Adrenal gland (tissue), 12 donors: ENCODE measurements around the gene MAPKBP1. TPM values are rescaled to one million over a fixed set of nuclear protein-coding genes. Genes with fewer than 3 reads are reported as not detected.
A peak's percentile ranks its signal among the peaks of the same experiment; 100 is the strongest.

Source experiments
- DNase-seq, 7 donors: peaks; one replicate each; pipeline ENCODE4 v3.0.0-alpha.2; 2019 to 2020
- H3K27ac ChIP-seq, 5 donors: fragments of 200-600 bp; sonication (generic) in 4 of 5; 1 replicate in 3 of 5; 2 replicates in 2 of 5; pipeline versions ENCODE4 v1.5.1 to v1.8.0; 2016 to 2020; ENCODE audit warnings: mild to moderate bottlenecking in 1 of 5
- H3K27me3 ChIP-seq: fragments of 200-600 bp; 2 replicates; pipeline ENCODE4 v1.8.0; 2021
- H3K36me3 ChIP-seq, 2 donors: fragments of 200-600 bp; replicated peaks in 1 of 2; 1 replicate in 1 of 2; 2 replicates in 1 of 2; pipeline versions ENCODE4 v1.5.1 to v1.8.0; 2018 to 2022
- H3K4me1 ChIP-seq, 2 donors: fragments of 200-600 bp; replicated peaks in 1 of 2; 1 replicate in 1 of 2; 2 replicates in 1 of 2; pipeline versions ENCODE4 v1.5.1 to v1.8.0; 2018 to 2021
- H3K4me3 ChIP-seq, 4 donors: fragments of 200-600 bp; sonication (generic) in 3 of 4; one replicate each; pipeline ENCODE4 v1.5.1; 2016 to 2018
- H3K9me3 ChIP-seq, 3 donors: fragments of 200-600 bp; sonication (generic) in 1 of 3; replicated peaks in 1 of 3; 1 replicate in 2 of 3; 2 replicates in 1 of 3; pipeline versions ENCODE4 v1.5.1 to v1.8.0; 2016 to 2021
- CTCF ChIP-seq, 6 experiments: fragments of 450-650 bp in 4 of 6; fragments of 200-600 bp in 2 of 6; sonication (generic) in 1 of 6; IDR thresholded peaks; 1 replicate in 5 of 6; 2 replicates in 1 of 6; pipeline versions ENCODE4 v1.5.1 to v1.8.0; 2016 to 2021; ENCODE audit warnings: antibody characterized with exemption in 6 of 6, mild to moderate bottlenecking in 2 of 6, moderate library complexity in 1 of 6
- POLR2A ChIP-seq, 2 donors: fragments of 450-650 bp; IDR thresholded peaks; one replicate each; pipeline ENCODE4 v1.6.1; 2017; ENCODE audit warnings: antibody characterized with exemption in 2 of 2, mild to moderate bottlenecking in 2 of 2, moderate library complexity in 1 of 2
- WGBS, 4 donors: extraction: QIAGEN DNeasy Blood & Tissue Kit in 2 of 4; methylation state at CpG; one replicate each; pipeline versions ENCODE4 v1.1.5 to v1.1.7; 2013 to 2017; 5-methylcytosine and 5-hydroxymethylcytosine counted together
- intact Hi-C, 2 donors: fragments of 100-400 bp; cut with DNase I; formaldehyde crosslinking; loops; one replicate each; pipeline versions ENCODE4 v1.14.1 to v1.15.0; 2022 to 2023
- polyA plus RNA-seq, 3 donors: library from polyadenylated mRNA; stranded (reverse); fragments of 200-250 nt in 2 of 3; fragments of 350-450 nt in 1 of 3; fragmentation: Illumina TruSeq in 1 of 3; extraction: RNeasy Lipid Tissue Mini Kit (QIAGEN cat#74804) in 1 of 3; gene quantifications; one replicate each; pipeline ENCODE4 v1.2.3, GENCODE V29; 2013 to 2014
- total RNA-seq, 9 donors: library from RNA; depleted of rRNA in 4 of 9; stranded (reverse); fragments of >200 nt in 4 of 9; fragments of 120-200 nt in 1 of 9; fragmentation: NEBNext Ultra II Directional in 1 of 9; extraction: Animal tissue kit (Norgen Biotek cat#: 25700) in 1 of 9; gene quantifications; one replicate each; pipeline versions ENCODE4 v1.1.0 to v1.2.4, GENCODE V29; 2013 to 2023
- donor health status: healthy with polysubstance abuse.
- donor health status: Bipolar disorder and iron deficiency.
- donor health status: DM: yes; HTN: yes; CAD: no.
- donor health status: DM: no; HTN: no; CAD: no.
- donor health status: DM: no; HTN: no; CAD: no.
- donor health status: DM: yes; HTN: yes; CAD: no.

The MAPKBP1 gene
- total and polyA plus RNA-seq, 12 donors: 10.1 to 60.7 (median 22.8) TPM

- intact Hi-C loops: loop anchor here (5.0 kb wide), 3 partner anchors 39 to 254 kb away; partner anchors contain the start of genes MAPKBP1 (in 1 of the 2) and TYRO3 (in 1 of the 2)
- Histone ChIP-seq H3K4me3 (no peak overlapping the region), H3K36me3 (peaks cover 0 to 42% of the 10 kb centered on the region in 2 donors), H3K27me3 (no peaks in the 10 kb centered on the region), H3K27ac (no peak overlapping the region), H3K4me1 (peaks cover 0 to 4% of the 10 kb centered on the region in 2 donors), H3K9me3 (no peaks in the 10 kb centered on the region)
- WGBS, 4 donors: 45 to 60% (median 53%) methylated on average over 11 to 18 of the region's 18 CpGs
- peak; percentile 81 to 94 (median 88) for TF ChIP-seq CTCF (IDR thresholded peaks at IDR 0.05)
- TF ChIP-seq POLR2A (IDR thresholded peaks at IDR 0.05): no peak
- DNase-seq: peak; percentile 83 to 95 (median 87)
Observed at GRCh38 chr15:41811432-41812195, 37.3 kb downstream of the MAPKBP1 start.

GRCh38 chr15:41812820-41813375 is 38.6 kb downstream of the MAPKBP1 start:
- Histone ChIP-seq H3K4me1 (peaks cover 0 to 4% of the 10 kb centered on the region in 2 donors), H3K27me3 (no peaks in the 10 kb centered on the region), H3K27ac (no peak overlapping the region), H3K36me3 (peaks cover 0 to 55% of the 10 kb centered on the region in 2 donors), H3K9me3 (no peaks in the 10 kb centered on the region), H3K4me3 (no peak overlapping the region)
- intact Hi-C loops: loop anchor here (5.0 kb wide), 3 partner anchors 41 to 256 kb away; partner anchors contain the start of genes MAPKBP1 (in 1 of the 2) and TYRO3 (in 1 of the 2)
- TF ChIP-seq POLR2A (IDR thresholded peaks at IDR 0.05): no peak
- no peak for TF ChIP-seq CTCF (IDR thresholded peaks at IDR 0.05)
- WGBS, 4 donors: 85 to 95% (median 91%) methylated on average over 11 of the region's 11 CpGs
- DNase-seq: no peak

GRCh38 chr15:41813426-41813825 is 39.1 kb downstream of the MAPKBP1 start:
- Histone ChIP-seq H3K4me3 (no peak overlapping the region), H3K27ac (no peak overlapping the region), H3K36me3 (peaks cover 0 to 60% of the 10 kb centered on the region in 2 donors), H3K9me3 (no peaks in the 10 kb centered on the region), H3K27me3 (no peaks in the 10 kb centered on the region), H3K4me1 (peaks cover 0 to 4% of the 10 kb centered on the region in 2 donors)
- DNase-seq: no peak
- 92 to 95% (median 93%) methylated on average over 6 to 8 of the region's 8 CpGs for WGBS, 4 donors
- intact Hi-C loops: loop anchor here (5.0 kb wide), 3 partner anchors 41 to 256 kb away; partner anchors contain the start of genes MAPKBP1 (in 1 of the 2) and TYRO3 (in 1 of the 2)
- TF ChIP-seq POLR2A (IDR thresholded peaks at IDR 0.05) (no peak), CTCF (IDR thresholded peaks at IDR 0.05) (no peak)

- DNase-seq: no peak
Observed at GRCh38 chr15:41814534-41814933, 40.2 kb downstream of the MAPKBP1 start.

More at GRCh38 chr15:41814534-41814933, 40.2 kb downstream of the MAPKBP1 start:
- WGBS, 4 donors: 83 to 86% (median 84%) methylated on average over 5 of the region's 5 CpGs
- TF ChIP-seq POLR2A (IDR thresholded peaks at IDR 0.05) (no peak), CTCF (IDR thresholded peaks at IDR 0.05) (no peak)
- Histone ChIP-seq H3K27me3 (no peaks in the 10 kb centered on the region), H3K27ac (no peak overlapping the region), H3K36me3 (peaks cover 0 to 71% of the 10 kb centered on the region in 2 donors), H3K9me3 (no peaks in the 10 kb centered on the region), H3K4me3 (no peak overlapping the region), H3K4me1 (no peaks in the 10 kb centered on the region)
- intact Hi-C loops: loop anchor here (5.0 kb wide), 3 partner anchors 42 to 257 kb away; partner anchors contain the start of genes MAPKBP1 (in 1 of the 2) and TYRO3 (in 1 of the 2)
